ENCODE data around the gene RAMP3.

The RAMP3 gene

DNA sequence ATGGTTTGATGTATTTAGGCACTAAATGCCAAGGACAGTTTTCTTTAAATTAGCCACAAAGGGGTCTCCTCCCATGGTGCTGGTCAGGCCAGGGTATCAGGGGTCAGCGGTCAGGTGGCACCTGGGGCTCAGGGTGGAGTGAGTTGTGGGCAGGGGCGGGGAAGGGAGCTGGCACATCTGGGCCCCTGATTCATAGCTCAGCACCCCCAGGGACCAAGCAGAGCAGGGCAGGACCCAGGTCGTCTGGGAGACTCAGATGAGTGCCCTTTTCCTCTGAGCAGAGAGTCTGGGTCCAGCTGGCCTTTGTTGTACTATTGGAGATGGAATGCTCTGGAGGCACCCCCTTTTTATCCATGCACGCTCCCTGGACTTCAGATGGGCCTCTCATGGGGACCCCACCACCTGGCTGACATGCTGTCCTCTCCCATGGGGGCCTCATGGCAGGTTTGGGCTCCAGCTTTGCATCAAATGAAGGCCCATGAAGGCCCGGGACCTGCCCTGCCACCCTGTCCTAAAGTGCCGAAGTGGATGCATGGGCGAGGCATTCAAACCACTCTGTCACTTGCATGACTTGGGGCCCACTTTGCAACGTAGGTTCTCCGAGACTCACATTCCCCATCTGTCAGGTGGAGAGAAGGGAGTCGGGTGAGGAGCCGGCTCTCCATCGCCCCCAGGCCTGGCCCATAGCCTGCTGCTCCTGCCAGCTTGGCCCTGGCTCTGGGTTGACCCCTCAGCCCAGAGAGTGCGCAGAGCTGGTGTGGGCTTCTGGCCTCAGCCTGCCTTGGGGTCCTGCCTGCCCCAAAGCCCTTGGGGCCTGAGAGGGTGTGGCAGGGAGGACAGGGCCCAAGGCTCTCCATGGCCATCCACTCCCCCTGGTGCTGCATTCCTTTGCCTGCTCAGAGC, 66.4 kb downstream of the RAMP3 start:
- no peak for DNase-seq (ENCODE audit: low read depth)

DNA sequence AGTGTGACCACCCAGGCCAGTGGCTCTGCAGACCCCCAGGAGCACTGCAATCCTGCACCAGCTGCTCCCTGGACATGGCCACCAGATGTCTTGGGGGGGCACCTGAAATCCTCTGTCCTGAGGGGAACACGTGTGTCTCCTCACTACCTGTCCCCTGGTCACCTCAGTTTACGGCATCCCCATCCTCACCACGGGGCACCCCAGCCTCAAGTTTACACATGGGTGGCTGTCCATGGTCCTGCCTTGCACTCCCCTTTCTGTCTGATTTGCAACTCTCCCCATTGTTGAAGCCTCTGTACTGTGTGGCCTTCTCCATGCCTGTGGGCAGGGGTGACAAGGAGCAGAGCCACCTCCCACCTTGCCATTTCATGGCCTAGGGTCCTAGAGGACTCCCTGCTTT, 67.2 kb downstream of the RAMP3 start:
- DNase-seq (ENCODE audit: low read depth) = no peak

DNA sequence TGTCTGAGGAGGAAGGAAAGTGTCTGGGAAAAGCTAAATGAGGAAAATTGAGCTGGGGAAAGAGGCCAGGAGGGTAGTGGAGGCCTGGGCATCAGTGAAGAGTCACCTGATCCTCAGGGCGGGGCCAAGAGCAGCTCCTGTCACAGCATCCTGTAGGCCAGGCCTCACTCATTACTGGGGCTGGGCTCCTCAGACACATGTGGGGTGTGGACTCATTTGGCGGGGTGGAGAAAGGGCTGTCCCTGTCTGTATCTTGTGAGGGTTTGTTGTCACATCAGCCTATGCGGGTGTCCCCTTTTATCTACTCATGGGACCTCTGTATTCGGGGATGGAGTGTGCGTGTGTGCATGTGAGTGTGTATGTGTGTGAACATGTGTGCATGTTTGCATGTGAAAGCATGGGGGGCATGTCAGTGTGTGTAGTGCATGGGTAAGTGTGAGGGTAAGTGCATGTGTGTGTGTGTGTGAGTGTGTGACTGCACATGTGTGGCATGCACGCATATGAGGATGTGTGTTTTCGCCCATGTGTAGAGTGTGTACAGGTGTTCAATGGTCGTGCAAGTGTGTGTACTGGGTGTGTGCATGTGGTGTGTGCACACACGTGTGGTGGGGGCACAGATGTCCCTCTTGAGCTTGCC, 67.8 kb downstream of the RAMP3 start:
- DNase-seq (ENCODE audit: low read depth) = no peak

DNA sequence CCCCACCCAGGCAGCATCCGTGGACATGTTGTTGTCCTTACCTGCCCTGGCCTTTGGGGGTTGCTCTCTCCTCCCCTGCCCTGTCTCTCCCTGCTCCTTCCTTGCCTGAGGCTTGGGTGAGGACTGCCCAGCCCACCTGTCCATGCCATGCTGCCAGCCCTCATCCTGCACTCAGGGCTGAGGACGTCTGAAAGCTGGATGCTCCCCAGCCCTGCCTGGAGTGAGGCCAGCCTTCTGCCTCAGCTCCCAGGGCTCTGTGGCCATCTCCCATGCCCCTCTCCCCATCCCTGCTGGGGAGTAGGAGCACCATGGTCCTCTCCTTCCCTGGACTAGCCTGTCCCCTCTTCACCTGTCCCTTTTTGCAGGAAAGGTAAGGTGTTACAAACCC, 68.4 kb downstream of the RAMP3 start:
- DNase-seq (ENCODE audit: low read depth) = no peak

DNA sequence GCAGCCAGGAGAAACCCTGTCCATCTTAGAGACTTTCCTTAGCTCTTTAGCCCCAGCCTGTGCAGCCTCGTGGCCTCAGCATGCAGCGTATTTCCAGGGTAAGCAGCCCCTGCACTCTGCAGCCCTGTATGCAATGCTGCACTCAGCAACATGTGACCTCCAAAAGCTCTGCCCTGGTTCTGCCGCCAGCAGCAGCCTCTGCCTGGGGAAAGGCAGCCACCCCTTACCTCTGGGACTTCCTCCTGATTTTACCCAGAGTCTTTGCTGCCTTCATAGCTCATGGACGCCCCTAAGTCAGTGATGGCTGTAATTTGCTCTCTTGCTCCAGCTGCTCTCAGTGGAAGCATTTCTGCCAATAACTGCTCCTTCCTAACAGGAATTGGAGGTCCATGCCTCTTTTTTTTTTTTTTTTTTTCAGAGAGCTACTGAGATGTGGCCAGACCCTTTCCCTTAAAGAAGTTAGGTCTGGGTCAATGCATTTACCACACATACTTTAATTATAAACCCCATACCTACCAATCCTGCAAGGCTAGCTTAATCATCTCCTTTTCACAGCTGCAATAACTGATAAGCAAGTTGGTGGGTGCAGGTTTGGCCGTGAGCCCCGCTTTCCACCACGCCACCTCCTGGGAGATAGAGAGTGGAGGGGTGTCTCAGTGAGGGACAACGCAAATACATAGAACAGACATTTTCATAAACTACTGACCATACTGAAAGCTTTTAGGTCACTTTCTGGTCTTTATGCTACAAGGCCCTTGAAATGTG, 71.7 kb downstream of the RAMP3 start:
- no peak for DNase-seq (ENCODE audit: low read depth)

DNA sequence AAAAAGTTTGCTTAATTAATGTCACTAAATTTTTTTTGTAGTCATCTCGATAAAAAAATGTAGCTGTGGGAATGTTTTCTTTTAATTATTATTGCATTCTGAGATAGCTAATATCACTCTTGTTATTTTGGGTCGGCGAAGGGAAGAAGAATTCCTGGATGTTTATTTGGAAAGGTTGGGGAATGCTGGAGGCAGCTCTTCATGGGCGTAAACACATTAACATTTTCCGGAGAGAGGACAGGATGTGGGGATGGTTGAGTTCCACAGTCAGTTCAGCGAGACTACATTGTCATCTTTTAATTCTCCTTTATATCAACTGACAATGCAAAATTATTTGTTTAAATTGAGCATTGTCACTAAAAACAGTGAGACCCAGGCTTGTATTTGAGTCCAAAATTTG, 72.5 kb downstream of the RAMP3 start:
- no peak for DNase-seq (ENCODE audit: low read depth)

DNA sequence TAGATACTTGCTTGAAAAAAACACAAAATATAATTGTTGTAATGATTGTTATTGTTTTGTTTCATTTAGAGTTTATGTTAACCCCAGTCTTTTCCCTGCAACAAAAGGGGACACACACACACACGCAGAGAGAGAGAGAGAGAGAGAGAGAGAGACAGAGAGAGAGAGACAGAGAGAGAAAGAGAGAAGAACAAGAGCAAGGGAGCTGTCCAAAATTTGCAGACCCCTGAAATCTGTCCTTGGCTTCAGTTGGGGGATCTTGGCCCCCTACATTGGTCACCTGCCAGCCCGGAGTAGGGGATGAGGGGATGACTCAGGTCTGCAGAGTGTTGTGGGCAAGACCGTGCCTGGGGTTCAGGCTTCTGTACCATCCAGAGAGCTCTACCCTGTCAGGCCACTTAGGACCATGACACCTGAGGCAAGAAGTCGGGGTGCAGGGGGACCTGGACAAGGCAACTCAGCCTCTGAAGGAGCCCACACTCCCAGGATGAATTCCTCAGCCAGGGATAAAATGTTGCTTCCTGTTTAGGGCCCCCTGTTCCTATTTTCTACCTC, 73.1 kb downstream of the RAMP3 start:
- DNase-seq (ENCODE audit: low read depth) = no peak

DNA sequence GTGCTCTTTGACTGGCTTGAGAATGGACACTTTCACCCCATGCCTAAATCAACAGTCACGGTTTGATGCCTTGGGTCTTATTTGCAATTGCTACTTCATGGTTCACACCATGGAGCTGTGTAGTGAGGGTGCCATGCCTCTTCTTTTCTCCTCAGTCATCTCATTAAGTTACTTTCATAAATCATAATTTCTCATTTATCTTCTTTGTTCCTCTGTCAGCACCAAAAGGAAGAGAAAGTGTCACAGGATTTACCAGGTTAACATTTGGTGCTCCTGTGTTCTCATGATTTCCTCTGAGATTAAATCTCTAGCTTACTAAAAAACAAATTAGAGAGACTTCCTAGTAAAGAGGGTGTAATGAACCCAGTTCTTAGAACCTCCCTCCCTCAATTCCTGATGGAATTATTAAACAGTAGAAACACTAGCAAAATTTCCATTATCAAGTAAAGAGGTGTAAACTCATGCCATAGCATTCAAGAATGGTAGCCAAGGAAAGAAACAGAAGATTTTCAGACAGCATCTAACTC, 75.7 kb downstream of the RAMP3 start:
- DNase-seq (ENCODE audit: low read depth) = no peak
